Loucy (cell line): ENCODE results near the gene CCDC127.
"Not testable (repeated sequence)": the region's sequence is repeated elsewhere in the genome, so short reads cannot be mapped to it uniquely, and the experiment has no call there.

Experiments used
- H2AFZ ChIP-seq: fragments of 200-600 bp; sonication (generic); 2 replicates; pipeline ENCODE4 v1.6.0; 2016; ENCODE audit warnings: antibody characterized with exemption, mild to moderate bottlenecking, low read length, moderate library complexity
- H3F3A ChIP-seq: fragments of 200-600 bp; 2 replicates; pipeline ENCODE4 v1.6.0; 2016; ENCODE audit warnings: antibody characterized with exemption, low read depth, mild to moderate bottlenecking
- H3K27me3 ChIP-seq: fragments of 200-600 bp; sonication (generic); 2 replicates; pipeline ENCODE4 v1.6.1; 2014; ENCODE audit warnings: low read length, mild to moderate bottlenecking; ENCODE audit not compliant: insufficient read depth, poor library complexity, severe bottlenecking
- H3K36me3 ChIP-seq: fragments of 200-600 bp; sonication (generic); 2 replicates; pipeline ENCODE4 v1.6.1; 2016; ENCODE audit warnings: low read length; ENCODE audit not compliant: insufficient read depth
- H3K4me1 ChIP-seq: fragments of 200-600 bp; sonication (generic); 2 replicates; pipeline ENCODE4 v1.5.1; 2014; ENCODE audit warnings: low read length, mild to moderate bottlenecking; ENCODE audit not compliant: insufficient read depth, poor library complexity, severe bottlenecking
- H3K4me2 ChIP-seq: fragments of 200-600 bp; sonication (generic); 2 replicates; pipeline ENCODE4 v1.6.0; 2014; ENCODE audit warnings: antibody characterized with exemption, low read length, low read depth, mild to moderate bottlenecking; ENCODE audit not compliant: poor library complexity, severe bottlenecking
- H3K4me3 ChIP-seq: fragments of 200-600 bp; sonication (generic); 2 replicates; pipeline ENCODE4 v1.5.1; 2014; ENCODE audit warnings: low read length, mild to moderate bottlenecking, mixed read lengths; ENCODE audit not compliant: poor library complexity, severe bottlenecking
- H3K79me2 ChIP-seq: fragments of 200-600 bp; sonication (generic); 2 replicates; pipeline ENCODE4 v1.6.1; 2014; ENCODE audit warnings: low read length; ENCODE audit not compliant: insufficient read depth
- H3K9ac ChIP-seq: fragments of 200-600 bp; sonication (generic); 2 replicates; pipeline ENCODE4 v1.6.0; 2014; ENCODE audit warnings: mild to moderate bottlenecking, low read depth, low read length, moderate library complexity; ENCODE audit not compliant: poor library complexity, severe bottlenecking
- H3K9me2 ChIP-seq: fragments of 200-600 bp; sonication (generic); replicated peaks from 2 replicates; pipeline ENCODE4 v1.6.1; 2016; ENCODE audit warnings: low read depth, low read length, mixed read lengths
- H3K9me3 ChIP-seq: fragments of 200-600 bp; sonication (generic); 2 replicates; pipeline ENCODE4 v1.6.1; 2014; ENCODE audit warnings: mild to moderate bottlenecking, antibody characterized with exemption, low read length, low read depth; ENCODE audit not compliant: insufficient read depth
- H4K20me1 ChIP-seq: fragments of 200-600 bp; sonication (generic); 2 replicates; pipeline ENCODE4 v1.6.0; 2014; ENCODE audit warnings: antibody characterized with exemption, low read length, mild to moderate bottlenecking; ENCODE audit not compliant: insufficient read depth, poor library complexity, severe bottlenecking
- CTCF ChIP-seq: fragments of 200-600 bp; sonication (generic); conservative IDR thresholded peaks from 2 replicates; pipeline ENCODE4 v1.5.1; 2014; ENCODE audit warnings: mild to moderate bottlenecking, antibody characterized with exemption, low read length
- EZH2phosphoT487 ChIP-seq: fragments of 200-600 bp; IDR thresholded peaks from 2 replicates; pipeline ENCODE4 v1.6.1; 2018; ENCODE audit warnings: antibody characterized with exemption, mild to moderate bottlenecking, moderate library complexity, borderline replicate concordance

The CCDC127 gene

GRCh38 chr5:167982-168660, 49.8 kb downstream of the CCDC127 start:
- Histone ChIP-seq H3K4me3 (no peak overlapping the region), H3K9me2 (no peaks in the 10 kb centered on the region), H2AFZ (no peak overlapping the region), H3K79me2 (no peaks in the 10 kb centered on the region), H3K27me3 (no peaks in the 10 kb centered on the region), H3K9ac (no peak overlapping the region), H4K20me1 (no peaks in the 10 kb centered on the region), H3K4me2 (no peak overlapping the region), H3K4me1 (no peaks in the 10 kb centered on the region), H3K36me3 (no peaks in the 10 kb centered on the region), H3K9me3 (no peaks in the 10 kb centered on the region), H3F3A (no peaks in the 10 kb centered on the region; the same call in 1 of the 2 replicates)
- TF ChIP-seq CTCF, result no peak
- TF ChIP-seq EZH2phosphoT487, result no peak

GRCh38 chr5:167511-167910, 50.4 kb downstream of the CCDC127 start:
- H3K27me3 ChIP-seq, result no peaks in the 10 kb centered on the region
- no peak overlapping the region for H3K4me2 ChIP-seq
- H3K36me3 ChIP-seq, result no peaks in the 10 kb centered on the region
- no peak overlapping the region for H3K4me3 ChIP-seq
- no peaks in the 10 kb centered on the region for H3K9me3 ChIP-seq
- TF ChIP-seq EZH2phosphoT487 (no peak), CTCF (no peak)
- no peaks in the 10 kb centered on the region for H4K20me1 ChIP-seq
- no peaks in the 10 kb centered on the region for H3K9me2 ChIP-seq
- no peaks in the 10 kb centered on the region for H3K79me2 ChIP-seq
- no peak overlapping the region for H2AFZ ChIP-seq
- no peaks in the 10 kb centered on the region; the same call in 1 of the 2 replicates for H3F3A ChIP-seq
- no peak overlapping the region for H3K9ac ChIP-seq
- H3K4me1 ChIP-seq, result peaks cover 6% of the 10 kb centered on the region

- H3K36me3 ChIP-seq, result no peaks in the 10 kb centered on the region
- no peak overlapping the region for H3K4me2 ChIP-seq
- no peak overlapping the region for H2AFZ ChIP-seq
- H3K4me1 ChIP-seq, result peaks cover 13% of the 10 kb centered on the region
- H3F3A ChIP-seq, result no peaks in the 10 kb centered on the region; the same call in 1 of the 2 replicates
- H3K9me3 ChIP-seq, result no peaks in the 10 kb centered on the region
- H3K79me2 ChIP-seq, result no peaks in the 10 kb centered on the region
- H3K9me2 ChIP-seq, result no peaks in the 10 kb centered on the region
- no peak for TF ChIP-seq EZH2phosphoT487
- no peak for TF ChIP-seq CTCF
- no peak overlapping the region for H3K9ac ChIP-seq
- H3K4me3 ChIP-seq, result no peak overlapping the region
- no peaks in the 10 kb centered on the region for H3K27me3 ChIP-seq
- H4K20me1 ChIP-seq, result no peaks in the 10 kb centered on the region
Measured at GRCh38 chr5:166441-167372, 51.2 kb downstream of the CCDC127 start.

- H3K27me3 ChIP-seq, H2AFZ ChIP-seq, H4K20me1 ChIP-seq, H3K4me3 ChIP-seq, H3K4me2 ChIP-seq, H3F3A ChIP-seq, H3K9me3 ChIP-seq, H3K36me3 ChIP-seq, H3K9ac ChIP-seq, H3K79me2 ChIP-seq, H3K9me2 ChIP-seq: not testable (repeated sequence)
- H3K4me1 ChIP-seq, result peaks cover 23% of the 10 kb centered on the region
Measured at GRCh38 chr5:164783-165182, 53.2 kb downstream of the CCDC127 start.
